Measurements from ENCODE around the gene PPP1R36. TPM values are rescaled to one million over a fixed set of nuclear protein-coding genes. Genes with fewer than 3 reads are reported as not detected.
A peak's percentile ranks its signal among the peaks of the same experiment; 100 is the strongest.
"Not testable (repeated sequence)": the region's sequence is repeated elsewhere in the genome, so short reads cannot be mapped to it uniquely, and the experiment has no call there.

The PPP1R36 gene
- total RNA-seq, 1 experiment from 2014 or later: not detected

DNA sequence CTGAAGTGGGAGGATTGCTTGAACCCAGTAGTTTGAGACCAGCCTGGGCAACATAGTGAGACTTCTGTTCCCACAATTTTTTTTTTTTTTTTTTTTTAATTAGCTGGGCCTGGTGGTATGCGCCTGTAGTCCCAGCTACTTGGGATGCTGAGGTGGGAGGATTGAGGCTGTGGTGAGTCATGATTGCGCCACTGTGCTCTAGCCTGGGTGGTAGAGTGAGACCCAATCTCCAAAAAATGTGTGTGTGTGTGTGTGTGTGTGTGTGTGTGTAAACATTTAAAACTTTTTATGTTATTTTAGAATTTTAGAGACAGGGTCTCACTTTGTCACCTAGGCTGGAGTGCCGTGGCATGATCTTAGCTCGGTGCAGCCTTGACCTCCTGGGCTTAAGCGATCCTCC, 6.8 kb downstream of the PPP1R36 start:
- H3K36me3 ChIP-seq (ENCODE audit: low read depth): no peaks in the 10 kb centered on the region
- peaks cover 8% of the 10 kb centered on the region for H3K4me1 ChIP-seq (replicated peaks; ENCODE audit: insufficient read depth)
- TF ChIP-seq EZH2 (IDR thresholded peaks at IDR 0.05; ENCODE audit: low read depth): no peak
- TF ChIP-seq, protein P1, sequence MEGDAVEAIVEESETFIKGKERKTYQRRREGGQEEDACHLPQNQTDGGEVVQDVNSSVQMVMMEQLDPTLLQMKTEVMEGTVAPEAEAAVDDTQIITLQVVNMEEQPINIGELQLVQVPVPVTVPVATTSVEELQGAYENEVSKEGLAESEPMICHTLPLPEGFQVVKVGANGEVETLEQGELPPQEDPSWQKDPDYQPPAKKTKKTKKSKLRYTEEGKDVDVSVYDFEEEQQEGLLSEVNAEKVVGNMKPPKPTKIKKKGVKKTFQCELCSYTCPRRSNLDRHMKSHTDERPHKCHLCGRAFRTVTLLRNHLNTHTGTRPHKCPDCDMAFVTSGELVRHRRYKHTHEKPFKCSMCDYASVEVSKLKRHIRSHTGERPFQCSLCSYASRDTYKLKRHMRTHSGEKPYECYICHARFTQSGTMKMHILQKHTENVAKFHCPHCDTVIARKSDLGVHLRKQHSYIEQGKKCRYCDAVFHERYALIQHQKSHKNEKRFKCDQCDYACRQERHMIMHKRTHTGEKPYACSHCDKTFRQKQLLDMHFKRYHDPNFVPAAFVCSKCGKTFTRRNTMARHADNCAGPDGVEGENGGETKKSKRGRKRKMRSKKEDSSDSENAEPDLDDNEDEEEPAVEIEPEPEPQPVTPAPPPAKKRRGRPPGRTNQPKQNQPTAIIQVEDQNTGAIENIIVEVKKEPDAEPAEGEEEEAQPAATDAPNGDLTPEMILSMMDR (conservative IDR thresholded peaks at IDR 0.05): no peak
- no peaks in the 10 kb centered on the region for H3K79me2 ChIP-seq (ENCODE audit: low read depth)
- H3F3A ChIP-seq (ENCODE audit: insufficient read depth, low read depth): peaks cover under 1% of the 10 kb centered on the region; the same call in 1 of the 2 replicates
- no peak overlapping the region for H3K27ac ChIP-seq
- no peaks in the 10 kb centered on the region for H3K9me2 ChIP-seq (ENCODE audit: insufficient read depth)
- no peak overlapping the region for H3K4me3 ChIP-seq
- H3K9me3 ChIP-seq (ENCODE audit: insufficient read depth, low read depth): no peaks in the 10 kb centered on the region
- no peak overlapping the region for H2AFZ ChIP-seq
- no peaks in the 10 kb centered on the region for H3K27me3 ChIP-seq (ENCODE audit: insufficient read depth, low read depth)
- H4K20me1 ChIP-seq (ENCODE audit: insufficient read depth): no peaks in the 10 kb centered on the region
- BruUV-seq (replicated peaks): no TSS peak
- intact Hi-C loops (cut with micrococcal nuclease; ENCODE audit: unreplicated experiment): no loop called here
- POLR2A ChIA-PET (ENCODE audit: unreplicated experiment): interaction anchor here (0.5 to 0.6 kb wide), 3 partner anchors 32 to 1226 kb away, joined by 3 to 9 read pairs (median 7); no protein-coding TSS in a partner anchor
- no peak overlapping the region for H3K4me2 ChIP-seq
- DNase-seq: peak in 1 of 2 experiments; percentile 54
- CTCF ChIA-PET: interaction anchor here (0.6 to 1.0 kb wide), 8 partner anchors 20 to 646 kb away, joined by 3 to 6 read pairs (median 4); no protein-coding TSS in a partner anchor

DNA sequence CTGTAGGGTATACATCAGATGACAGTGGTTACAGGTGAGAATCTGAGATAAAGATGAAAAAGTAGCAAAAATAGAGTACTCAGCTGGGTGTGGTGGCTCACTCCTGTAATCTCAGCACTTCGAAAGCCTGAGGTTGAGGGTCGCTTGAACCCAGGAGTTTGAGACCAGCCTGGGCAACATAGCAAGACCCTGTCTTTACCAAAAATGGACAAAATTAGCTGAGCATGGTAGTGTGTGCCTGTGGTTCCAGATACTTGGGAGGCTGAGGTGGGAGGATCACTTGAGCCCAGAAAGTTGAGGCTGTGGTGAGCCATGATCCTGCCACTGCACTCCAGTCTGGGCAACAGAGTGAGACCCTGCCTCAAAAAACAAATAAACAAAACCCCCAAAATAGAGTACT, 8.5 kb downstream of the PPP1R36 start:
- H3K9me2 ChIP-seq (ENCODE audit: insufficient read depth); H3K4me2 ChIP-seq; H3K27me3 ChIP-seq (ENCODE audit: insufficient read depth, low read depth); H3K79me2 ChIP-seq (ENCODE audit: low read depth); H3K4me3 ChIP-seq; DNase-seq; H3F3A ChIP-seq (ENCODE audit: insufficient read depth, low read depth); CTCF ChIA-PET; POLR2A ChIA-PET (ENCODE audit: unreplicated experiment); H4K20me1 ChIP-seq (ENCODE audit: insufficient read depth); H3K36me3 ChIP-seq (ENCODE audit: low read depth); H3K9me3 ChIP-seq (ENCODE audit: insufficient read depth, low read depth); H3K27ac ChIP-seq; H2AFZ ChIP-seq; intact Hi-C loops (cut with micrococcal nuclease; ENCODE audit: unreplicated experiment); BruUV-seq (replicated peaks): not testable (repeated sequence)
- peaks cover 25% of the 10 kb centered on the region for H3K4me1 ChIP-seq (replicated peaks; ENCODE audit: insufficient read depth)

DNA sequence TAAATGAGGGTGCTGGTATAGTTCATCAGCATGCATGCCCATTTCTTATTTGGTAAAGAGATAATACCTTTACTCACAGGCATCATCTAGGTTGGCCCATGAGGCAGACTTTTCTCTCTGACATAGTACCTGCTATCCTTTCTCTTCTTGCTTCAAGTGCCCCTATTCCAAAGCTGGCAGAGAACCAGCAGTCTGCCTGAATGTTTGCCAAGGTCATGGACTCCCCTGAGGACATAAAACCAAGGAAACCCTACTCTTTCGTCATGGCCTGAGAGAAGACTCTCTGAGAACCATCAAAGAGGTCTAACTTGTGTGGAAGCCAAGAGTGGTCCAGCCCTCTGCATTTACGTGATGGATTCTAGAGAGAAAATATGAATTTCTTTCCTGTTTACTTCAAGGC, 11.9 kb downstream of the PPP1R36 start:
- no peak overlapping the region for H3K4me3 ChIP-seq
- H4K20me1 ChIP-seq (ENCODE audit: insufficient read depth): no peaks in the 10 kb centered on the region
- intact Hi-C loops (cut with micrococcal nuclease; ENCODE audit: unreplicated experiment): no loop called here
- peak in 1 of 2 experiments; percentile 53 for DNase-seq
- H3K4me2 ChIP-seq: peak overlapping the region; percentile 51
- H3K79me2 ChIP-seq (ENCODE audit: low read depth): no peaks in the 10 kb centered on the region
- no peaks in the 10 kb centered on the region for H3K9me3 ChIP-seq (ENCODE audit: insufficient read depth, low read depth)
- no peak for TF ChIP-seq EZH2 (IDR thresholded peaks at IDR 0.05; ENCODE audit: low read depth)
- TF ChIP-seq, protein P1 (conservative IDR thresholded peaks at IDR 0.05): no peak
- ChIA-PET POLR2A (ENCODE audit: unreplicated experiment) (no interaction called here), CTCF (no interaction called here)
- H3K9me2 ChIP-seq (ENCODE audit: insufficient read depth): no peaks in the 10 kb centered on the region
- no peak overlapping the region for H2AFZ ChIP-seq
- H3K36me3 ChIP-seq (ENCODE audit: low read depth): no peaks in the 10 kb centered on the region
- peaks cover 5% of the 10 kb centered on the region; the same call in 1 of the 2 replicates for H3F3A ChIP-seq (ENCODE audit: insufficient read depth, low read depth)
- H3K27me3 ChIP-seq (ENCODE audit: insufficient read depth, low read depth): no peaks in the 10 kb centered on the region
- no peak overlapping the region for H3K27ac ChIP-seq
- H3K4me1 ChIP-seq (replicated peaks; ENCODE audit: insufficient read depth): peaks cover 27% of the 10 kb centered on the region
- BruUV-seq (replicated peaks): no TSS peak

DNA sequence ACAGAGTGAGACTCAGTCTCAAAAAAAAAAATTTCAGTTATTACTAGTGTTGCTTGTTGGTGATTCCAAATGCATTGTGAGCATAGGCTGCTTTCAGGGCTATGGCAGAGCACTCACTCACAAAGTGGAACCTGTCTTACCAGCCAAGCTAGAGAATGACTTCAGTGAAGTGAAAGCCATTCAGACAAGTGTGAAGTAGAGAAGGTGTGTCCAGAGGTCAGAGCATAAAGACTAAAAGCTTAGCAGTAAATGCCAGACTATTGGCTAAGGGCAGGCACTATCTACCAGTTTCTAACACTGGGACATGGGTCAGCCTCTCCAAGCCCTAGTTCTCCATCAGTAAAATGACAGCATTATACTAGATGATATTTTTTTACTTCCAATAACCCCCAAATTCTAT, 12.7 kb downstream of the PPP1R36 start:
- H3K27me3 ChIP-seq (ENCODE audit: insufficient read depth, low read depth): no peaks in the 10 kb centered on the region
- TF ChIP-seq, protein P1 (conservative IDR thresholded peaks at IDR 0.05): no peak
- no peak for TF ChIP-seq EZH2 (IDR thresholded peaks at IDR 0.05; ENCODE audit: low read depth)
- H3K9me3 ChIP-seq (ENCODE audit: insufficient read depth, low read depth): no peaks in the 10 kb centered on the region
- no peaks in the 10 kb centered on the region for H4K20me1 ChIP-seq (ENCODE audit: insufficient read depth)
- no peak overlapping the region for H2AFZ ChIP-seq
- peak; percentile 43 to 89 for DNase-seq
- H3K79me2 ChIP-seq (ENCODE audit: low read depth): no peaks in the 10 kb centered on the region
- intact Hi-C loops (cut with micrococcal nuclease; ENCODE audit: unreplicated experiment): no loop called here
- H3K4me2 ChIP-seq: peak overlapping the region; percentile 51
- CTCF ChIA-PET: no interaction called here
- no peaks in the 10 kb centered on the region for H3K9me2 ChIP-seq (ENCODE audit: insufficient read depth)
- no peaks in the 10 kb centered on the region for H3K36me3 ChIP-seq (ENCODE audit: low read depth)
- peaks cover 27% of the 10 kb centered on the region for H3K4me1 ChIP-seq (replicated peaks; ENCODE audit: insufficient read depth)
- peak overlapping the region; percentile 22; the same call in 1 of the 2 replicates for H3K27ac ChIP-seq
- peaks cover 5% of the 10 kb centered on the region; the same call in 1 of the 2 replicates for H3F3A ChIP-seq (ENCODE audit: insufficient read depth, low read depth)
- BruUV-seq (replicated peaks): no TSS peak
- no peak overlapping the region for H3K4me3 ChIP-seq
- POLR2A ChIA-PET (ENCODE audit: unreplicated experiment): interaction anchor here (0.6 kb wide), 3 partner anchors 54 to 68 kb away, joined by 3 read pairs; no protein-coding TSS in a partner anchor

Data from PC-9 (cell line).